Myocyte (in vitro differentiated cells): Measurements from ENCODE around the gene C1orf159. TPM values are rescaled to one million over a fixed set of nuclear protein-coding genes. Genes with fewer than 3 reads are reported as not detected.

ENCODE experiments used
- DNase-seq: peaks from one replicate; pipeline ENCODE4 v3.0.0-alpha.2; 2012; ENCODE audit warnings: low read depth
- total RNA-seq: library from RNA; depleted of rRNA; stranded (reverse); fragments of >200 nt; gene quantifications from 2 replicates; pipeline ENCODE4 v1.2.3, GENCODE V29; 2014

Gene C1orf159
- total RNA-seq, 1 donor from 2014 or later, result 10.0 TPM

- peak; percentile 57 for DNase-seq
These were observed 75.6 kb downstream of the C1orf159 start for GRCh38 chr1:1040004-1040991.

- no peak for DNase-seq
These were observed 76.6 kb downstream of the C1orf159 start for GRCh38 chr1:1039145-1039910.

GRCh38 chr1:1038694-1039093 is 77.2 kb downstream of the C1orf159 start:
- no peak for DNase-seq

GRCh38 chr1:1037366-1038327 is 78.2 kb downstream of the C1orf159 start:
- no peak for DNase-seq

- DNase-seq, result no peak
These were observed 80.5 kb downstream of the C1orf159 start for GRCh38 chr1:1035291-1035943.

- no peak for DNase-seq
These were observed 81.5 kb downstream of the C1orf159 start for GRCh38 chr1:1034439-1034781.

- no peak for DNase-seq
These were observed 82.0 kb downstream of the C1orf159 start for GRCh38 chr1:1033731-1034438.

- DNase-seq, result peak; percentile 81
These were observed 82.8 kb downstream of the C1orf159 start for GRCh38 chr1:1033009-1033587.

GRCh38 chr1:1032424-1032823 is 83.5 kb downstream of the C1orf159 start:
- DNase-seq, result peak; percentile 87

Other genes starting within 250 kb of the C1orf159 start
- gene SAMD11, start 192.2 kb downstream of the C1orf159 start, total RNA-seq, result 0.86 and 1.4 TPM in 2 replicates
- 70.2 and 71.9 TPM in 2 replicates for gene NOC2L, start 156.8 kb downstream of the C1orf159 start, total RNA-seq
- 5.6 and 13.6 TPM in 2 replicates for gene KLHL17, start 155.5 kb downstream of the C1orf159 start, total RNA-seq
- 0.24 TPM in 1 of 2 replicates, not detected in the other for gene PLEKHN1, start 149.6 kb downstream of the C1orf159 start, total RNA-seq
- gene PERM1, start 134.0 kb downstream of the C1orf159 start, total RNA-seq, result 1.4 TPM in 1 of 2 replicates, not detected in the other
- gene HES4, start 116.0 kb downstream of the C1orf159 start, total RNA-seq, result 45.8 and 63.9 TPM in 2 replicates
- gene ISG15, start 102.6 kb downstream of the C1orf159 start, total RNA-seq, result 103 and 148 TPM in 2 replicates
- 108 and 171 TPM in 2 replicates for gene AGRN, start 96.0 kb downstream of the C1orf159 start, total RNA-seq
- 0.05 and 0.83 TPM in 2 replicates for gene RNF223, start 41.8 kb downstream of the C1orf159 start, total RNA-seq
- gene TTLL10, start 57.8 kb upstream of the C1orf159 start, total RNA-seq, result not detected in 2 replicates
- 0.47 TPM in 1 of 2 replicates, not detected in the other for gene TNFRSF18, start 90.5 kb upstream of the C1orf159 start, total RNA-seq
- not detected in 2 replicates for gene TNFRSF4, start 98.1 kb upstream of the C1orf159 start, total RNA-seq
- 142 and 150 TPM in 2 replicates for gene SDF4, start 115.9 kb upstream of the C1orf159 start, total RNA-seq
- 61.8 and 68.1 TPM in 2 replicates for gene B3GALT6, start 116.1 kb upstream of the C1orf159 start, total RNA-seq
- 1.2 TPM in 1 of 2 replicates, not detected in the other for gene C1QTNF12, start 130.6 kb upstream of the C1orf159 start, total RNA-seq
- 50.3 and 52.2 TPM in 2 replicates for gene UBE2J2, start 157.8 kb upstream of the C1orf159 start, total RNA-seq
- 2.2 and 2.5 TPM in 2 replicates for gene SCNN1D, start 164.3 kb upstream of the C1orf159 start, total RNA-seq
- gene ACAP3, start 191.8 kb upstream of the C1orf159 start, total RNA-seq, result 97.3 and 106 TPM in 2 replicates
- gene PUSL1, start 192.5 kb upstream of the C1orf159 start, total RNA-seq, result 41.6 and 43.4 TPM in 2 replicates
- gene INTS11, start 208.6 kb upstream of the C1orf159 start, total RNA-seq, result 74.5 and 76.4 TPM in 2 replicates
- gene CPTP, start 208.7 kb upstream of the C1orf159 start, total RNA-seq, result 26.2 and 28.9 TPM in 2 replicates
- gene TAS1R3, start 215.2 kb upstream of the C1orf159 start, total RNA-seq, result 0.10 and 0.13 TPM in 2 replicates
- gene DVL1, start 233.3 kb upstream of the C1orf159 start, total RNA-seq, result 121 and 137 TPM in 2 replicates
- 224 and 252 TPM in 2 replicates for gene MXRA8, start 242.5 kb upstream of the C1orf159 start, total RNA-seq